Endothelial cell (in vitro differentiated cells): ENCODE data around the gene EIF3B. TPM values are rescaled to one million over a fixed set of nuclear protein-coding genes. Genes with fewer than 3 reads are reported as not detected.

Source experiments
- DNase-seq: peaks from one replicate; pipeline ENCODE4 v3.0.0; 2021; ENCODE audit warnings: low spot score
- H3K27ac Mint-ChIP-seq: one replicate; pipeline ENCODE4 v1.8.0; 2021; ENCODE audit warnings: mixed read lengths, inconsistent platforms; ENCODE audit not compliant: unreplicated experiment
- H3K27me3 Mint-ChIP-seq: one replicate; pipeline ENCODE4 v1.8.0; 2021; ENCODE audit warnings: mild to moderate bottlenecking, moderate library complexity, mixed read lengths, inconsistent platforms; ENCODE audit not compliant: unreplicated experiment
- H3K36me3 Mint-ChIP-seq: one replicate; pipeline ENCODE4 v1.8.0; 2021; ENCODE audit warnings: mild to moderate bottlenecking, low read depth, mixed read lengths, inconsistent platforms; ENCODE audit not compliant: unreplicated experiment
- H3K4me1 Mint-ChIP-seq: one replicate; pipeline ENCODE4 v1.8.0; 2021; ENCODE audit warnings: mild to moderate bottlenecking, mixed read lengths, inconsistent platforms; ENCODE audit not compliant: unreplicated experiment
- H3K4me3 Mint-ChIP-seq: one replicate; pipeline ENCODE4 v1.8.0; 2021; ENCODE audit warnings: mild to moderate bottlenecking, mixed read lengths, inconsistent platforms; ENCODE audit not compliant: unreplicated experiment
- H3K9me3 Mint-ChIP-seq: one replicate; pipeline ENCODE4 v1.8.0; 2021; ENCODE audit warnings: mixed read lengths, inconsistent platforms; ENCODE audit not compliant: unreplicated experiment
- total RNA-seq: library from RNA; stranded (reverse); fragmentation: NEBNext Ultra II Directional; extraction: Animal tissue kit (Norgen Biotek cat#: 25700); gene quantifications from one replicate; pipeline ENCODE4 v1.2.1, GENCODE V29; 2021; ENCODE audit not compliant: unreplicated experiment
- TF ChIP-seq, protein P1 (sequence below): fragments of 200-600 bp; sonication (generic); IDR thresholded peaks from one replicate; pipeline ENCODE4 v1.5.0; 2021; ENCODE audit warnings: antibody characterized with exemption; ENCODE audit not compliant: unreplicated experiment

Gene EIF3B
- total RNA-seq, 1 donor from 2014 or later, result 125 TPM

DNA sequence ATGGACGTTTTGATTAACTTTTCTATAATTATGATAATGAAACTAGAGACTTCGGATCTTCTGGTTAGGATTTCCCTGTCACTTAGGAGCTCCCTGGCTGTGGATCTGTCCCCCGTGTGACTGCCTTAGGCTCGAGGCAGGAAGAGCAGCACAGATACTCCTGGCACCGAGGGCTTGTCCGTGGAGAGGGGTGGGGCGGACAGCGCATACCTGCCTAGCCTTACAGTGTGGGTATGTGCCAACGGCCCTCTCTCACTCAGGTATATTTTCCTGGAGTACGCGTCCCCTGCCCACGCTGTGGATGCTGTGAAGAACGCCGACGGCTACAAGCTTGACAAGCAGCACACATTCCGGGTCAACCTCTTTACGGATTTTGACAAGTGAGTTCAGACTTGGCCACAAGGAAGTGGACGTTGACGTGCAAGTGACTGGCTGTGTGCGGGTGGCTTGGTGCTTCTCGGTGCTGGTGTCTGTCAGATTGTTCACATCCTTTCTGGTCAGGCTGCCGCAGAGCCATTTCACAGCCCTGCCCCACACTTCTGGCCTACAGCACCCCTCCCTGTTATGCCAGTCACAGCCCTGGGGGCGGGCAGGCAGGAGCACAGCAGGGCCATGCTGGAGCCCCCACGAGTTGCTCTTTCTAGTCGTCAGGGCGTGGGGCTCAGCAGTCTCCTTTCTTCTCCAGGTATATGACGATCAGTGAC, 7.9 kb downstream of the EIF3B start:
- no peaks in the 10 kb centered on the region for H3K4me1 Mint-ChIP-seq
- H3K9me3 Mint-ChIP-seq, result no peaks in the 10 kb centered on the region
- no peaks in the 10 kb centered on the region for H3K27me3 Mint-ChIP-seq
- peaks cover 40% of the 10 kb centered on the region for H3K36me3 Mint-ChIP-seq
- no peak overlapping the region for H3K4me3 Mint-ChIP-seq
- H3K27ac Mint-ChIP-seq, result no peak overlapping the region
- TF ChIP-seq, protein P1, sequence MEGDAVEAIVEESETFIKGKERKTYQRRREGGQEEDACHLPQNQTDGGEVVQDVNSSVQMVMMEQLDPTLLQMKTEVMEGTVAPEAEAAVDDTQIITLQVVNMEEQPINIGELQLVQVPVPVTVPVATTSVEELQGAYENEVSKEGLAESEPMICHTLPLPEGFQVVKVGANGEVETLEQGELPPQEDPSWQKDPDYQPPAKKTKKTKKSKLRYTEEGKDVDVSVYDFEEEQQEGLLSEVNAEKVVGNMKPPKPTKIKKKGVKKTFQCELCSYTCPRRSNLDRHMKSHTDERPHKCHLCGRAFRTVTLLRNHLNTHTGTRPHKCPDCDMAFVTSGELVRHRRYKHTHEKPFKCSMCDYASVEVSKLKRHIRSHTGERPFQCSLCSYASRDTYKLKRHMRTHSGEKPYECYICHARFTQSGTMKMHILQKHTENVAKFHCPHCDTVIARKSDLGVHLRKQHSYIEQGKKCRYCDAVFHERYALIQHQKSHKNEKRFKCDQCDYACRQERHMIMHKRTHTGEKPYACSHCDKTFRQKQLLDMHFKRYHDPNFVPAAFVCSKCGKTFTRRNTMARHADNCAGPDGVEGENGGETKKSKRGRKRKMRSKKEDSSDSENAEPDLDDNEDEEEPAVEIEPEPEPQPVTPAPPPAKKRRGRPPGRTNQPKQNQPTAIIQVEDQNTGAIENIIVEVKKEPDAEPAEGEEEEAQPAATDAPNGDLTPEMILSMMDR, result no peak
- no peak for DNase-seq

DNA sequence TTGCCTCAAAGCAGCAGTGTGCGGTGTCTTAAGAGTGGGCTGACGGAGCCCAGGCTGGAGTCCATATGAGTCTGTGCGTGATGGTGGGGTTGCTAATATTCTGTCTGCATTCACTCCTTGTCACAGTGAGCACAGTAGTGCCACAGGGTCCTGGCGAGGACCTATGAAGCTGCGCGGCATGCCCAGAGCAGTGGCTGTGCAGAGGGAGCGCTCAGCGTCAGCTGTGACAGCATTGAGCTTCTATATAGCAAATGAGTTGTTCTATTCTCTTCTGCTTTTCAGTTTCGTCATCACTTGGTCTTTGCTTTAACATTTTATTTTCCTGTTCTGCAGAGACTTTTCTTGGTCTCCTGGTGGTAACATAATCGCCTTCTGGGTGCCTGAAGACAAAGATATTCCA, 14.5 kb downstream of the EIF3B start:
- peaks cover 44% of the 10 kb centered on the region for H3K36me3 Mint-ChIP-seq
- H3K27ac Mint-ChIP-seq, result no peak overlapping the region
- TF ChIP-seq, protein P1, result no peak
- no peaks in the 10 kb centered on the region for H3K27me3 Mint-ChIP-seq
- no peaks in the 10 kb centered on the region for H3K4me1 Mint-ChIP-seq
- no peak for DNase-seq
- H3K4me3 Mint-ChIP-seq, result no peak overlapping the region
- H3K9me3 Mint-ChIP-seq, result no peaks in the 10 kb centered on the region

DNA sequence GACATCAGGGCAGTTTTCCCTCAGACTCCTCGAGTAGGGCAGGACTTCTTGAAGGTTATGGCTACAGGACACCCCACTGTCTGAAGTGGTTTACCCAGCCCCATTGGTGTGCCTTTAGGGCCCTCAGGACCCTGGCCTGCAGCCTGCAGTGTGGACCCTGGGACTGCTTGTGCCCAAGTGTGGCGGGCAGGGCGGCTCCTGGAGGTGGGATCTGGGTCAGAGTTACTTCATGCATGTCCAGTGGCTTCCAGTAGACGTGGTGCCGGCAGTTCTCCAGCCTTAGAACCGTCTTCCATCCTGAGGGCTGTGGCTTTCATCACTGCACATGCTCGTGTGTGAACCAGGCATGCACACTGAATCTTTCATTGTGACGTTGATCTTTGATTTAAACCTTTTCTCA, 16.7 kb downstream of the EIF3B start:
- Mint-ChIP-seq H3K4me3 (no peak overlapping the region), H3K27ac (no peak overlapping the region), H3K9me3 (no peaks in the 10 kb centered on the region), H3K4me1 (no peaks in the 10 kb centered on the region), H3K27me3 (peaks cover under 1% of the 10 kb centered on the region), H3K36me3 (peaks cover 49% of the 10 kb centered on the region)
- TF ChIP-seq, protein P1, result no peak
- no peak for DNase-seq

DNA sequence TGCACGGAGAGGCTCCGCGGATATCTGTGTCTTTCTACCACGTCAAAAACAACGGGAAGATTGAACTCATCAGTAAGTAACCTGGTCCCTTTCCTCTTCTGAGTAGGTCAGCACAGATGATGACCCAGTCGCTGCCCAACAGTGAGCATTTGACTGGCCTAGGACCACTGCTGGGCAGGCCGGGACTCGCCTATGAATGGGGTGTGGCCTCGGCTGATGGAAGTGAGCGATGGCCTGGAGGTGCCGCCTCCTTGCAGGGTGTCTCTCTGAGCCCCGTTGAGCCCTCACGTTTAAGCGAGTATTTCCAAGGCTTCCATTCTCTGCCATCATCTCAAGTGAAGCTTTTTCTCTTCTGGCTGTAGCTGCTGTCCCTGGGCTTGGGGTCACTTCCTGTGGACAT, 18.1 kb downstream of the EIF3B start:
- no peaks in the 10 kb centered on the region for H3K4me1 Mint-ChIP-seq
- H3K27ac Mint-ChIP-seq, result no peak overlapping the region
- H3K4me3 Mint-ChIP-seq, result peak overlapping the region; percentile 77
- H3K9me3 Mint-ChIP-seq, result no peaks in the 10 kb centered on the region
- DNase-seq, result no peak
- H3K27me3 Mint-ChIP-seq, result peaks cover 7% of the 10 kb centered on the region
- peaks cover 49% of the 10 kb centered on the region for H3K36me3 Mint-ChIP-seq
- TF ChIP-seq, protein P1, result no peak

DNA sequence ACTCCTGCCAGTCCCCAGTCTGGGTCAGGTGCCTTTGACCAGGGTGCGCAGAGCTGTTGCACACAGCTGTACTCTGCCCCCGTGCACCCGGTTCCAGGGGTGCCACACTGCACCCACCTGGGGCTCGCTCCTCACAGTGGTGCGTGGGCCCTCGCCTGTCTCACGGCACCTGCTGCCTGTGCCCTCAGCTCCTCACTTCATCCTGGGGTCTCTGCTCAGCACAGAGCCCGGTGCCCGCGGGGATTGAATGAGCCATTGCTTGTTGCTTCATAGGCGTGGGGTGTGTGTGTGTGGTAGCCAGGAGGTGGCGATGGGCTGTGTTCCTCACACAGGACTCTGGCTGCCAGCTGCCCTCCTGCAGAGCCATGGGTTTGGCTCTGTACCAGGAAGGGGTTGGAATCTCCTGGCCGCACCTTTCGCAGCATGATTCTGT, 18.5 kb downstream of the EIF3B start:
- H3K4me1 Mint-ChIP-seq, result no peaks in the 10 kb centered on the region
- DNase-seq, result no peak
- TF ChIP-seq, protein P1, result no peak
- H3K36me3 Mint-ChIP-seq, result peaks cover 50% of the 10 kb centered on the region
- no peaks in the 10 kb centered on the region for H3K9me3 Mint-ChIP-seq
- no peak overlapping the region for H3K4me3 Mint-ChIP-seq
- peaks cover 7% of the 10 kb centered on the region for H3K27me3 Mint-ChIP-seq
- H3K27ac Mint-ChIP-seq, result no peak overlapping the region
